22Rv1 (cell line): Measurements from ENCODE around the gene PATJ.
"Not testable (repeated sequence)": the region's sequence is repeated elsewhere in the genome, so short reads cannot be mapped to it uniquely, and the experiment has no call there.

ENCODE experiments used
- H3K27ac ChIP-seq: fragments of 450-650 bp; 2 replicates; pipeline ENCODE4 v1.5.1; 2017
- CTCF ChIP-seq: fragments of 450-650 bp; IDR thresholded peaks from 2 replicates; pipeline ENCODE4 v1.5.1; 2017; ENCODE audit warnings: mild to moderate bottlenecking
- ZFX ChIP-seq: fragments of 450-650 bp; IDR thresholded peaks from 2 replicates; pipeline ENCODE4 v1.6.1; 2017; ENCODE audit warnings: antibody characterized with exemption, borderline replicate concordance

PATJ gene

GRCh38 chr1:61784726-61785125 is 42.4 kb downstream of the PATJ start:
- TF ChIP-seq CTCF (no peak), ZFX (no peak)
- no peak overlapping the region for H3K27ac ChIP-seq

GRCh38 chr1:61790837-61791236 is 48.6 kb downstream of the PATJ start:
- no peak overlapping the region for H3K27ac ChIP-seq
- TF ChIP-seq CTCF (no peak), ZFX (no peak)

- no peak for TF ChIP-seq ZFX
- no peak for TF ChIP-seq CTCF
- no peak overlapping the region for H3K27ac ChIP-seq
Observed at GRCh38 chr1:61797045-61797755, 54.9 kb downstream of the PATJ start.

- H3K27ac ChIP-seq, result not testable (repeated sequence)
Observed at GRCh38 chr1:61801047-61801446, 58.8 kb downstream of the PATJ start.

- TF ChIP-seq CTCF (no peak), ZFX (no peak)
- no peak overlapping the region for H3K27ac ChIP-seq
Observed at GRCh38 chr1:61807606-61808140, 65.4 kb downstream of the PATJ start.

- no peak overlapping the region for H3K27ac ChIP-seq
- no peak for TF ChIP-seq ZFX
- TF ChIP-seq CTCF, result no peak
Observed at GRCh38 chr1:61808321-61808720, 66.0 kb downstream of the PATJ start.

- no peak for TF ChIP-seq ZFX
- no peak for TF ChIP-seq CTCF
- H3K27ac ChIP-seq, result no peak overlapping the region
Observed at GRCh38 chr1:61808968-61809367, 66.7 kb downstream of the PATJ start.

GRCh38 chr1:61812916-61813315 is 70.6 kb downstream of the PATJ start:
- no peak overlapping the region for H3K27ac ChIP-seq
- TF ChIP-seq ZFX (no peak), CTCF (no peak)
